Endothelial cell of umbilical vein (primary cell): ENCODE data around the gene POLR2E. TPM values are rescaled to one million over a fixed set of nuclear protein-coding genes. Genes with fewer than 3 reads are reported as not detected.
A peak's percentile ranks its signal among the peaks of the same experiment; 100 is the strongest.

Experiments
- BruUV-seq: library from RNA; stranded (reverse); fragments of 400-500 nt; replicated peaks from 2 replicates; lab custom pipeline; 2021; lab: Mats Ljungman, UMichigan
- CTCF ChIA-PET: fragments of 300-600, 350-600 bp; sonication (Branson Sonifier 250); formaldehyde crosslinking; loops from one replicate; lab custom pipeline; 2021; ENCODE audit warnings: antibody characterized with exemption, inconsistent platforms; lab: Charles Lee
- POLR2A ChIA-PET: fragments of 300-600, 350-600 bp; sonication (Branson Sonifier 250); formaldehyde crosslinking; loops from one replicate; lab custom pipeline; 2021; ENCODE audit warnings: antibody characterized with exemption, inconsistent platforms; lab: Charles Lee
- DNase-seq: peaks from one replicate; pipeline ENCODE4 v3.0.0-alpha.2; 2011; ENCODE audit warnings: low read depth, low spot score
- FAIRE-seq: peaks from 2 replicates; lab custom pipeline; 2011; peaks lifted over from hg19 to GRCh38; lab: Jason Lieb, UNC
- H2AFZ ChIP-seq: 2 replicates; pipeline ENCODE4 v1.6.0; 2012; ENCODE audit warnings: low read depth, low read length, control low read depth, inconsistent platforms
- H3K27ac ChIP-seq: 2 replicates; pipeline ENCODE4 v1.5.1; 2011; ENCODE audit warnings: low read depth, mild to moderate bottlenecking, control low read depth, low read length, moderate library complexity; ENCODE audit not compliant: insufficient read depth
- H3K27me3 ChIP-seq, 2 experiments: 2 replicates each; pipeline versions ENCODE4 v1.6.0 to v1.6.1; 2011; ENCODE audit warnings: low read length in 2 of 2, mixed read lengths in 1 of 2; ENCODE audit not compliant: control insufficient read depth in 2 of 2, insufficient read depth in 2 of 2
- H3K36me3 ChIP-seq, 2 experiments: 2 replicates in 1 of 2; 3 replicates in 1 of 2; pipeline ENCODE4 v1.5.1; 2011; ENCODE audit warnings: low read length in 2 of 2, mild to moderate bottlenecking in 1 of 2, moderate library complexity in 1 of 2; ENCODE audit not compliant: control insufficient read depth in 2 of 2, insufficient read depth in 2 of 2; ENCODE audit errors: extremely low read depth in 1 of 2
- H3K4me1 ChIP-seq: 3 replicates; pipeline ENCODE4 v1.5.1; 2011; ENCODE audit warnings: mild to moderate bottlenecking, low read length; ENCODE audit not compliant: control insufficient read depth, insufficient read depth; ENCODE audit errors: extremely low read depth
- H3K4me2 ChIP-seq: 2 replicates; pipeline ENCODE4 v1.6.1; 2011; ENCODE audit warnings: low read length, control low read depth, mixed read lengths; ENCODE audit not compliant: insufficient read depth
- H3K4me3 ChIP-seq, 3 experiments: fragments of 200-600 bp in 1 of 3; sonication (generic), shearing (Covaris generic) in 1 of 3; replicated peaks in 1 of 3; 2 replicates each; pipeline ENCODE4 v1.5.1; 2011 to 2016; ENCODE audit warnings: control low read depth in 3 of 3, low read length in 3 of 3, mild to moderate bottlenecking in 2 of 3, inconsistent platforms in 1 of 3, low read depth in 1 of 3, moderate library complexity in 1 of 3; ENCODE audit not compliant: insufficient read depth in 1 of 3
- H3K79me2 ChIP-seq: 2 replicates; pipeline ENCODE4 v1.6.0; 2012; ENCODE audit warnings: low read length, inconsistent platforms; ENCODE audit not compliant: control insufficient read depth, insufficient read depth
- H3K9ac ChIP-seq: replicated peaks from 2 replicates; pipeline ENCODE3; 2011; ENCODE audit warnings: low read length, control low read depth; ENCODE audit not compliant: insufficient read depth; ENCODE audit errors: extremely low read depth
- H3K9me1 ChIP-seq: replicated peaks from 3 replicates; pipeline ENCODE4 v1.6.0; 2011; ENCODE audit warnings: mild to moderate bottlenecking, low read length; ENCODE audit not compliant: control insufficient read depth, insufficient read depth; ENCODE audit errors: extremely low read depth
- H3K9me3 ChIP-seq: replicated peaks from 2 replicates; pipeline ENCODE4 v1.5.1; 2012; ENCODE audit warnings: low read length, inconsistent platforms; ENCODE audit not compliant: control insufficient read depth, insufficient read depth
- H4K20me1 ChIP-seq: replicated peaks from 2 replicates; pipeline ENCODE3; 2011; ENCODE audit warnings: mild to moderate bottlenecking, low read length; ENCODE audit not compliant: control insufficient read depth, insufficient read depth; ENCODE audit errors: extremely low read depth
- CTCF ChIP-seq, 2 donors: IDR thresholded peaks; 1 replicate in 1 of 2; 2 replicates in 1 of 2; pipeline ENCODE4 v1.5.1; 2011; ENCODE audit warnings: low read length in 2 of 2, mild to moderate bottlenecking in 2 of 2, moderate library complexity in 2 of 2, control low read depth in 1 of 2, inconsistent platforms in 1 of 2, low read depth in 1 of 2; ENCODE audit not compliant: insufficient read depth in 1 of 2; ENCODE audit errors: extremely low read depth in 1 of 2
- EZH2 ChIP-seq: IDR thresholded peaks from 2 replicates; pipeline ENCODE4 v1.6.1; 2012; ENCODE audit warnings: borderline replicate concordance, low read depth, mild to moderate bottlenecking, moderate library complexity, low read length, inconsistent platforms; ENCODE audit not compliant: severe bottlenecking
- FOS ChIP-seq: IDR thresholded peaks from 2 replicates; pipeline ENCODE4 v1.6.1; 2011; ENCODE audit warnings: mild to moderate bottlenecking, low read length, moderate library complexity, borderline replicate concordance; ENCODE audit not compliant: insufficient read depth
- GATA2 ChIP-seq: IDR thresholded peaks from 2 replicates; pipeline ENCODE4 v1.7.0; 2011; ENCODE audit warnings: low read depth, mild to moderate bottlenecking, moderate library complexity, mixed read lengths, low read length; ENCODE audit not compliant: insufficient read length, insufficient read depth
- JUN ChIP-seq: IDR thresholded peaks from 2 replicates; pipeline ENCODE4 v1.6.1; 2011; ENCODE audit warnings: borderline replicate concordance, low read depth; ENCODE audit not compliant: insufficient read length, insufficient read depth
- MAX ChIP-seq: IDR thresholded peaks from 2 replicates; pipeline ENCODE4 v1.6.1; 2011; ENCODE audit not compliant: insufficient read depth, insufficient read length
- MYC ChIP-seq: IDR thresholded peaks from one replicate; pipeline ENCODE4 v1.6.1; 2011; ENCODE audit warnings: mild to moderate bottlenecking, low read depth, low read length
- POLR2A ChIP-seq: IDR thresholded peaks from 2 replicates; pipeline ENCODE4 v1.6.1; 2012; ENCODE audit warnings: low read depth, mild to moderate bottlenecking, control low read depth, low read length
- POLR2AphosphoS5 ChIP-seq: IDR thresholded peaks from 2 replicates; pipeline ENCODE4 v1.6.1; 2012; ENCODE audit warnings: low read depth, mild to moderate bottlenecking, control low read depth, low read length, moderate library complexity; ENCODE audit not compliant: insufficient read depth
- dilution Hi-C: fragments of 300-500 bp; cut with MboI; formaldehyde crosslinking; loops from one replicate; pipeline ENCODE4 v1.15.0; 2019; ENCODE audit warnings: low sequenced_read_pairs; ENCODE audit not compliant: extremely low pct_ligation_motif_present
- intact Hi-C: fragments of 100-400 bp; cut with micrococcal nuclease; formaldehyde crosslinking; loops from one replicate; pipeline ENCODE4 v1.10.0; 2022
- polyA plus RNA-seq, 4 experiments: library from polyadenylated mRNA; depleted of rRNA in 3 of 4; stranded (reverse) in 3 of 4; unstranded in 1 of 4; fragments of >200 nt; gene quantifications; 2 replicates each; pipeline versions ENCODE4 v1.2.1 to v1.2.3, GENCODE V29; 2011 to 2012; ENCODE audit warnings: missing spikeins in 1 of 4
- total RNA-seq: library from RNA; stranded (reverse); gene quantifications from 2 replicates; pipeline ENCODE4 v1.2.3, GENCODE V29; 2021

POLR2E gene
- total and polyA plus RNA-seq, 2 donors (not counting 3 experiments of a cell fraction or from before 2014, with no cell fraction given) = 272 to 344 TPM

DNA sequence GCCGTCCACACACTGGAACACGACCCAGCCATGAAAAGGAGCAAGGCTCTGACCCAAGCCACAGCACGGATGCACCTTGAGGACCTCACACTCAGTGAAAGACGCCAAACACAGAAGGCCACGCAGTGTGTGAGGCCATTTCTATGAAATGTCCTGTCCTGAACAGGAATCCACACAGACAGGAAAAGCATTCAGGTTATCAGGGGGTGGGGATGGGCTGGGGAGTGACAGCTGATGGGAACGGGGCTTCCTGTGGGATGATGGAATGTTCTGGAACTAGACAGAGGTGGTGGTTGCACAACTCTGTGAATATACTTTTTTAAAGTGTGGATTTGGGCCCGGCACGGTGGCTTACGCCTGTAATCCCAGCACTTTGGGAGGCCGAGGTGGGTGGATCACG, 39.3 kb upstream of the POLR2E start:
- no peak overlapping the region for H3K27ac ChIP-seq
- DNase-seq = no peak

GRCh38 chr19:1133471-1133929, 38.3 kb upstream of the POLR2E start:
- H3K9me1 ChIP-seq = no peaks in the 10 kb centered on the region
- H3K9me3 ChIP-seq = no peaks in the 10 kb centered on the region
- H3K36me3 ChIP-seq = no peaks in the 10 kb centered on the region
- no peaks in the 10 kb centered on the region for H4K20me1 ChIP-seq
- H3K79me2 ChIP-seq = peaks cover 40% of the 10 kb centered on the region
- no peak overlapping the region for H3K4me2 ChIP-seq
- FAIRE-seq = no peak
- no peak overlapping the region for H2AFZ ChIP-seq
- no peak overlapping the region for H3K9ac ChIP-seq
- dilution Hi-C loops = no loop called here
- peaks cover 19% of the 10 kb centered on the region for H3K4me1 ChIP-seq
- POLR2A ChIA-PET = interaction anchor here (0.8 kb wide), 1 partner anchor 106 kb away, joined by 4 read pairs; no protein-coding TSS in a partner anchor
- intact Hi-C loops = no loop called here
- no peak for DNase-seq
- CTCF ChIA-PET = interaction anchor here (0.8 to 1.4 kb wide), 4 partner anchors 20 to 61 kb away, joined by 3 to 5 read pairs (median 4); no protein-coding TSS in a partner anchor
- BruUV-seq = no TSS peak
- no peaks in the 10 kb centered on the region for H3K27me3 ChIP-seq
- H3K4me3 ChIP-seq = no peak overlapping the region
- no peak for TF ChIP-seq POLR2A
- TF ChIP-seq CTCF (IDR thresholded peaks at IDR 0.05; ENCODE audit: extremely low read depth in 1 of 2, insufficient read depth in 1 of 2, low read depth in 1 of 2, low read length in 2 of 2) = no peak
- no peak for TF ChIP-seq MYC
- TF ChIP-seq GATA2 = no peak
- TF ChIP-seq EZH2 = no peak
- no peak for TF ChIP-seq POLR2AphosphoS5
- no peak for TF ChIP-seq FOS
- TF ChIP-seq JUN = no peak
- TF ChIP-seq MAX = no peak
- peak overlapping the region; percentile 92 for H3K27ac ChIP-seq

More for the DNA sequence above, 39.3 kb upstream of the POLR2E start:
- H2AFZ ChIP-seq = no peak overlapping the region
- no peaks in the 10 kb centered on the region for H4K20me1 ChIP-seq
- dilution Hi-C loops (no loop called here), intact Hi-C loops (no loop called here)
- H3K36me3 ChIP-seq = no peaks in the 10 kb centered on the region
- H3K27me3 ChIP-seq = no peaks in the 10 kb centered on the region
- H3K79me2 ChIP-seq = peaks cover 31% of the 10 kb centered on the region
- H3K4me2 ChIP-seq = no peak overlapping the region
- peaks cover 19% of the 10 kb centered on the region for H3K4me1 ChIP-seq
- ChIA-PET POLR2A (interaction anchor here (0.7 kb wide), 1 partner anchor 241 kb away, joined by 5 read pairs; the partner anchor contains the start of gene RNU6-9), CTCF (interaction anchor here (0.8 to 1.4 kb wide), 4 partner anchors 20 to 60 kb away, joined by 3 to 5 read pairs (median 3); no protein-coding TSS in a partner anchor)
- H3K4me3 ChIP-seq = no peak overlapping the region
- no peak for TF ChIP-seq FOS
- no peak for TF ChIP-seq MAX
- TF ChIP-seq GATA2 = no peak
- no peak for TF ChIP-seq JUN
- no TSS peak for BruUV-seq
- no peak overlapping the region for H3K9ac ChIP-seq
- H3K9me3 ChIP-seq = no peaks in the 10 kb centered on the region
- no peaks in the 10 kb centered on the region for H3K9me1 ChIP-seq
- FAIRE-seq = no peak
